A673 (cell line): ENCODE data around the gene KCNC1. TPM values are rescaled to one million over a fixed set of nuclear protein-coding genes. Genes with fewer than 3 reads are reported as not detected.

Experiments
- BruUV-seq: library from RNA; stranded (reverse); fragments of 400-500 nt; replicated peaks from 2 replicates; lab custom pipeline; 2021; lab: Mats Ljungman, UMichigan
- CTCF ChIA-PET: fragments of 300-600 bp; sonication (Branson Sonifier 250); formaldehyde crosslinking; loops from one replicate; lab custom pipeline; 2022; ENCODE audit warnings: antibody characterized with exemption; lab: Charles Lee
- POLR2A ChIA-PET: fragments of 300-600 bp; sonication (Branson Sonifier 250); formaldehyde crosslinking; loops from one replicate; lab custom pipeline; 2022; ENCODE audit warnings: antibody characterized with exemption; ENCODE audit not compliant: low non-redundant PET; lab: Charles Lee
- DNase-seq: peaks from one replicate; pipeline ENCODE4 v3.0.0-alpha.2; 2015; ENCODE audit warnings: low spot score
- H3K27ac ChIP-seq: fragments of 200-600 bp; sonication (generic); 2 replicates; pipeline ENCODE4 v1.5.1; 2016; ENCODE audit warnings: mixed run types, low read depth, mild to moderate bottlenecking, mixed read lengths, antibody characterized with exemption, low read length; ENCODE audit not compliant: poor library complexity, severe bottlenecking
- H3K27me3 ChIP-seq: fragments of 200-600 bp; sonication (generic); replicated peaks from 2 replicates; pipeline ENCODE4 v1.6.1; 2017; ENCODE audit warnings: mixed run types, low read depth, mild to moderate bottlenecking, mixed read lengths, antibody characterized with exemption, low read length; ENCODE audit not compliant: insufficient read depth, poor library complexity
- H3K36me3 ChIP-seq: fragments of 200-600 bp; sonication (generic); 2 replicates; pipeline ENCODE4 v1.6.1; 2016; ENCODE audit warnings: mixed run types, mild to moderate bottlenecking, mixed read lengths, antibody characterized with exemption, low read length; ENCODE audit not compliant: insufficient read depth, poor library complexity, severe bottlenecking
- H3K4me1 ChIP-seq: fragments of 200-600 bp; sonication (generic); 2 replicates; pipeline ENCODE4 v1.6.1; 2017; ENCODE audit warnings: mixed run types, mild to moderate bottlenecking, mixed read lengths, antibody characterized with exemption, low read length; ENCODE audit not compliant: insufficient read depth, poor library complexity, severe bottlenecking
- H3K4me3 ChIP-seq: fragments of 200-600 bp; sonication (generic); 2 replicates; pipeline ENCODE4 v1.5.1; 2016; ENCODE audit warnings: low read depth, mixed run types, mild to moderate bottlenecking, mixed read lengths, low read length; ENCODE audit not compliant: poor library complexity, severe bottlenecking
- H3K9me3 ChIP-seq: fragments of 200-600 bp; sonication (generic); 2 replicates; pipeline ENCODE4 v1.6.1; 2016; ENCODE audit warnings: mixed run types, low read depth, mild to moderate bottlenecking, mixed read lengths, antibody characterized with exemption, low read length; ENCODE audit not compliant: poor library complexity, severe bottlenecking
- CTCF ChIP-seq: fragments of 300-800, 200-600 bp; sonication (generic); conservative IDR thresholded peaks from 2 replicates; pipeline ENCODE4 v1.5.1; 2017; ENCODE audit warnings: low read depth, mild to moderate bottlenecking, antibody characterized with exemption, low read length, moderate library complexity, mixed read lengths
- EZH2 ChIP-seq: fragments of 200-600 bp; sonication (generic); IDR thresholded peaks from 2 replicates; pipeline ENCODE4 v1.6.1; 2017; ENCODE audit warnings: borderline replicate concordance, low read depth, mild to moderate bottlenecking, mixed read lengths, antibody characterized with exemption, low read length; ENCODE audit not compliant: poor library complexity, severe bottlenecking
- intact Hi-C: fragments of 100-400 bp; cut with micrococcal nuclease; formaldehyde crosslinking; loops from one replicate; pipeline ENCODE4 v1.10.0; 2022; ENCODE audit not compliant: unreplicated experiment
- total RNA-seq: library from RNA; stranded (reverse); gene quantifications from 2 replicates; pipeline ENCODE4 v1.2.3, GENCODE V29; 2021

KCNC1 gene
- total RNA-seq, 1 experiment from 2014 or later, result 0.09 TPM

GRCh38 chr11:17691550-17691949, 43.0 kb upstream of the KCNC1 start:
- no peaks in the 10 kb centered on the region for H3K36me3 ChIP-seq
- no peaks in the 10 kb centered on the region for H3K9me3 ChIP-seq
- no peak overlapping the region for H3K4me3 ChIP-seq
- ChIA-PET POLR2A (no interaction called here), CTCF (no interaction called here)
- H3K27ac ChIP-seq, result no peak overlapping the region
- DNase-seq, result no peak
- no peaks in the 10 kb centered on the region for H3K4me1 ChIP-seq
- no TSS peak for BruUV-seq
- H3K27me3 ChIP-seq, result peaks cover 83% of the 10 kb centered on the region
- intact Hi-C loops, result no loop called here
- TF ChIP-seq CTCF (no peak), EZH2 (no peak)

- no peak for TF ChIP-seq EZH2
- TF ChIP-seq CTCF, result no peak
- CTCF ChIA-PET, result no interaction called here
- H3K4me3 ChIP-seq, result no peak overlapping the region
- H3K36me3 ChIP-seq, result no peaks in the 10 kb centered on the region
- peaks cover 87% of the 10 kb centered on the region for H3K27me3 ChIP-seq
- DNase-seq, result no peak
- POLR2A ChIA-PET, result no interaction called here
- H3K9me3 ChIP-seq, result no peaks in the 10 kb centered on the region
- no TSS peak for BruUV-seq
- H3K4me1 ChIP-seq, result no peaks in the 10 kb centered on the region
- H3K27ac ChIP-seq, result no peak overlapping the region
- intact Hi-C loops, result no loop called here
These were observed 42.6 kb upstream of the KCNC1 start for GRCh38 chr11:17691976-17692375.

DNA sequence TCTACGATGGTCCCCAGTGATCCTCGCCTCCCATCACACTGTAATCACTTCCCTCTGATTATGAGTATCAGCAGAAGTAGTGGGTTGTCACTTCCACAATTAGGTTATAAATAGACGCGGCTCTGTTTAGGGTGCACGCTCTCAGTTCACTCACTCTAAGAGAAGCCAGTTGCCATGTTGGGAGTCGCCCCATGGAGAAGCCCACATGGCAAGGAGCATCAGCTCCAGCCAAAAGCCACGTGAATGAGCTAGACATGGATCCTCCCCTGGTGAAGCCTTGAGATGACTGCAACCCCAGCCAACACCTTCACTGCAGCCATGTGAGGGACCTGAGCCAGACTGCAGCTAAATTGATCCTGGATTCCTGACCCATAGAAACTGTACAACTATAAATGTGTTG, 41.6 kb upstream of the KCNC1 start:
- ChIA-PET POLR2A (no interaction called here), CTCF (no interaction called here)
- intact Hi-C loops, result no loop called here
- BruUV-seq, result no TSS peak
- H3K36me3 ChIP-seq, result no peaks in the 10 kb centered on the region
- peaks cover 86% of the 10 kb centered on the region for H3K27me3 ChIP-seq
- no peak overlapping the region for H3K27ac ChIP-seq
- H3K4me1 ChIP-seq, result no peaks in the 10 kb centered on the region
- TF ChIP-seq CTCF, result no peak
- no peaks in the 10 kb centered on the region for H3K9me3 ChIP-seq
- no peak for DNase-seq
- H3K4me3 ChIP-seq, result no peak overlapping the region
